SW 1271 (cell line): ENCODE results near the gene MMP7.
A peak's percentile ranks its signal among the peaks of the same experiment; 100 is the strongest.

ENCODE experiments used
- DNase-seq, 2 experiments: peaks; one replicate each; lab custom pipeline; 2025; lab: John Stamatoyannopoulos, UW

The MMP7 gene

GRCh38 chr11:102494216-102494615 lies 36.3 kb downstream of the MMP7 start:
- DNase-seq = no peak

- no peak for DNase-seq
Measured at GRCh38 chr11:102493524-102493923, 37.0 kb downstream of the MMP7 start.

GRCh38 chr11:102491969-102492368 lies 38.6 kb downstream of the MMP7 start:
- DNase-seq = no peak

GRCh38 chr11:102489186-102490145 lies 41.1 kb downstream of the MMP7 start:
- no peak for DNase-seq

- DNase-seq = no peak
Measured at GRCh38 chr11:102488208-102488607, 42.3 kb downstream of the MMP7 start.

GRCh38 chr11:102487214-102487613 lies 43.3 kb downstream of the MMP7 start:
- DNase-seq = no peak

- DNase-seq = no peak
Measured at GRCh38 chr11:102486584-102486983, 44.0 kb downstream of the MMP7 start.

- no peak for DNase-seq
Measured at GRCh38 chr11:102485095-102485722, 45.3 kb downstream of the MMP7 start.

- DNase-seq = no peak
Measured at GRCh38 chr11:102482433-102482832, 48.1 kb downstream of the MMP7 start.

GRCh38 chr11:102479733-102480132 lies 50.8 kb downstream of the MMP7 start:
- DNase-seq = no peak

GRCh38 chr11:102478673-102479299 lies 51.8 kb downstream of the MMP7 start:
- DNase-seq = no peak

GRCh38 chr11:102476812-102477211 lies 53.7 kb downstream of the MMP7 start:
- peak in 1 of 2 experiments; percentile 39 for DNase-seq

- DNase-seq = no peak
Measured at GRCh38 chr11:102476069-102476468, 54.5 kb downstream of the MMP7 start.

- no peak for DNase-seq
Measured at GRCh38 chr11:102473543-102473942, 57.0 kb downstream of the MMP7 start.

GRCh38 chr11:102472127-102472526 lies 58.4 kb downstream of the MMP7 start:
- DNase-seq = no peak

- no peak for DNase-seq
Measured at GRCh38 chr11:102471474-102471873, 59.1 kb downstream of the MMP7 start.
